GM12878 (cell line): ENCODE results near the gene TARBP2. TPM values are rescaled to one million over a fixed set of nuclear protein-coding genes. Genes with fewer than 3 reads are reported as not detected.

Experiments used
- ATAC-seq: fragments of 200-7000 bp; cut with Tn5 transposase; 3 replicates; pipeline ENCODE4 v1.9.1; 2020; ENCODE audit warnings: mild to moderate bottlenecking, moderate library complexity
- BruUV-seq: library from RNA; stranded (reverse); fragments of 400-500 nt; replicated peaks from 2 replicates; lab custom pipeline; 2021; lab: Mats Ljungman, UMichigan
- CTCF ChIA-PET: fragments of 300-600 bp; sonication (Branson Sonifier 250); formaldehyde crosslinking; extraction: SDS; loops from one replicate; lab custom pipeline; 2021; ENCODE audit warnings: inconsistent platforms; lab: Yijun Ruan, JAX
- POLR2A ChIA-PET: fragments of 350-600 bp; formaldehyde crosslinking; extraction: SDS; loops from one replicate; lab custom pipeline; 2021; ENCODE audit warnings: inconsistent platforms; lab: Charles Lee
- RAD21 ChIA-PET: fragments of 300-600 bp; sonication (Branson Sonifier 250); formaldehyde crosslinking; loops from one replicate; lab custom pipeline; 2023; ENCODE audit warnings: antibody characterized with exemption; ENCODE audit not compliant: unreplicated experiment; lab: Charles Lee
- SMC1A ChIA-PET: fragments of 300-600 bp; sonication (Branson Sonifier 250); formaldehyde crosslinking; loops from one replicate; lab custom pipeline; 2023; ENCODE audit not compliant: unreplicated experiment, uncharacterized antibody; lab: Charles Lee
- DNase-seq: peaks from one replicate; pipeline ENCODE4 v3.0.0-alpha.2; 2011; ENCODE audit warnings: low read depth, low spot score
- FAIRE-seq: peaks from 3 replicates; lab custom pipeline; 2011; peaks lifted over from hg19 to GRCh38; lab: Jason Lieb, UNC
- H2AFZ ChIP-seq: 2 replicates; pipeline ENCODE4 v1.6.0; 2011; ENCODE audit warnings: low read depth, low read length, control low read depth; ENCODE audit not compliant: control insufficient read depth
- H3K27ac ChIP-seq: 2 replicates; pipeline ENCODE4 v1.5.1; 2011; ENCODE audit warnings: control low read depth; ENCODE audit not compliant: control insufficient read depth, insufficient read depth
- H3K27me3 ChIP-seq, 2 experiments: replicated peaks in 1 of 2; 2 replicates each; pipeline versions ENCODE4 v1.6.0 to v1.6.1; 2011; ENCODE audit warnings: low read length in 1 of 2; ENCODE audit not compliant: control insufficient read depth in 2 of 2, insufficient read depth in 2 of 2
- H3K36me3 ChIP-seq, 2 experiments: 2 replicates each; pipeline ENCODE4 v1.5.1; 2011; ENCODE audit warnings: low read length in 1 of 2; ENCODE audit not compliant: control insufficient read depth in 2 of 2, insufficient read depth in 2 of 2
- H3K4me1 ChIP-seq: 2 replicates; pipeline ENCODE4 v1.6.1; 2011; ENCODE audit warnings: mild to moderate bottlenecking, low read length, moderate library complexity, mixed read lengths; ENCODE audit not compliant: control insufficient read depth, insufficient read depth
- H3K4me2 ChIP-seq: 2 replicates; pipeline ENCODE4 v1.6.0; 2011; ENCODE audit warnings: control low read depth; ENCODE audit not compliant: control insufficient read depth, insufficient read depth
- H3K4me3 ChIP-seq: fragments of 200-600 bp; sonication (generic); 2 replicates; pipeline ENCODE4 v1.5.1; 2016
- H3K79me2 ChIP-seq: 2 replicates; pipeline ENCODE4 v1.6.0; 2011; ENCODE audit warnings: low read length; ENCODE audit not compliant: control insufficient read depth, insufficient read depth
- H3K9ac ChIP-seq: 2 replicates; pipeline ENCODE4 v1.8.0; 2011; ENCODE audit warnings: low read length, control low read depth, mixed read lengths; ENCODE audit not compliant: control insufficient read depth, insufficient read depth
- H3K9me3 ChIP-seq: replicated peaks from 3 replicates; pipeline ENCODE4 v1.5.1; 2011; ENCODE audit warnings: mild to moderate bottlenecking, low read length; ENCODE audit not compliant: control insufficient read depth, insufficient read depth
- H4K20me1 ChIP-seq: 2 replicates; pipeline ENCODE4 v1.6.0; 2011; ENCODE audit not compliant: control insufficient read depth, insufficient read depth
- ATF2 ChIP-seq: IDR thresholded peaks from 2 replicates; pipeline ENCODE4 v1.6.1; 2012; ENCODE audit warnings: low read length, inconsistent platforms
- E2F8 ChIP-seq: fragments of 450-650 bp; IDR thresholded peaks from 2 replicates; pipeline ENCODE4 v1.6.1; 2018; ENCODE audit warnings: mild to moderate bottlenecking, low read depth, moderate library complexity; ENCODE audit not compliant: partially characterized antibody
- ETV6 ChIP-seq, 2 experiments: fragments of 450-650 bp in 1 of 2; IDR thresholded peaks in 1 of 2; conservative IDR thresholded peaks in 1 of 2; 2 replicates each; pipeline ENCODE4 v1.6.1; 2014; ENCODE audit warnings: antibody characterized with exemption in 1 of 2, borderline replicate concordance in 1 of 2, low read depth in 1 of 2, mild to moderate bottlenecking in 1 of 2, moderate library complexity in 1 of 2
- FOS ChIP-seq: IDR thresholded peaks from 3 replicates; pipeline ENCODE4 v1.6.1; 2011; ENCODE audit warnings: borderline replicate concordance; ENCODE audit not compliant: insufficient read length; ENCODE audit errors: extremely low read depth
- MTA3 ChIP-seq: IDR thresholded peaks from 2 replicates; pipeline ENCODE4 v1.6.1; 2012; ENCODE audit warnings: low read length, inconsistent platforms, borderline replicate concordance
- POLR2AphosphoS5 ChIP-seq: IDR thresholded peaks from 2 replicates; pipeline ENCODE4 v1.6.1; 2011; ENCODE audit warnings: mild to moderate bottlenecking, low read length, inconsistent platforms
- RUNX3 ChIP-seq: IDR thresholded peaks from 2 replicates; pipeline ENCODE4 v1.6.1; 2012; ENCODE audit warnings: low read length, inconsistent platforms
- SUZ12 ChIP-seq: fragments of 200-600 bp; sonication (generic); IDR thresholded peaks from one replicate; pipeline ENCODE4 v1.6.1; 2018; ENCODE audit warnings: antibody characterized with exemption, mild to moderate bottlenecking; ENCODE audit not compliant: unreplicated experiment
- USF2 ChIP-seq: IDR thresholded peaks from 2 replicates; pipeline ENCODE4 v1.6.1; 2011; ENCODE audit warnings: low read depth, low read length, improper control_type of control experiment, borderline replicate concordance
- ZNF384 ChIP-seq: IDR thresholded peaks from 2 replicates; pipeline ENCODE4 v1.6.1; 2012; ENCODE audit warnings: low read depth, mild to moderate bottlenecking, low read length, improper control_type of control experiment, borderline replicate concordance
- WGBS: methylation state at CpG from one replicate; pipeline ENCODE4 v1.1.6; 2016; ENCODE audit warnings: low lambda C conversion rate; ENCODE audit not compliant: insufficient replicate concordance, insufficient coverage; ENCODE audit errors: missing lambda C conversion rate; 5-methylcytosine and 5-hydroxymethylcytosine counted together
- in situ Hi-C: fragments of 300-500 bp; cut with MboI; formaldehyde crosslinking; loops from 9 replicates; pipeline ENCODE4 v1.14.3; 2018; ENCODE audit warnings: mixed read lengths
- intact Hi-C: fragments of 100-400 bp; cut with micrococcal nuclease; formaldehyde crosslinking; loops from one replicate; pipeline ENCODE4 v1.14.2; 2022; ENCODE audit not compliant: unreplicated experiment
- polyA plus RNA-seq, 11 experiments: library from polyadenylated mRNA; depleted of rRNA in 4 of 11; unstranded in 6 of 11; stranded (reverse) in 5 of 11; fragments of >200 nt; fragmentation: Nextera tagmentation in 4 of 11; fragmentation: Illumina TruSeq in 1 of 11; extraction: Ambion mirVana in 4 of 11; extraction: Trizol in 1 of 11; gene quantifications; 1 replicate in 1 of 11; 2 replicates in 10 of 11; pipeline versions ENCODE4 v1.2.1 to v1.2.3, GENCODE V29; 2011 to 2016; ENCODE audit warnings: inconsistent platforms in 2 of 11, missing spikeins in 2 of 11, low read depth in 1 of 11
- total RNA-seq, 4 experiments: library from RNA; depleted of rRNA in 3 of 4; stranded (reverse); fragments of >200 nt in 3 of 4; fragmentation: Illumina TruSeq in 1 of 4; extraction: Trizol in 1 of 4; gene quantifications; 2 replicates each; pipeline versions ENCODE4 v1.2.1 to v1.2.3, GENCODE V29; 2013 to 2021
- TF ChIP-seq, protein P1 (sequence below): IDR thresholded peaks from 2 replicates; pipeline ENCODE4 v1.6.1; 2011; ENCODE audit warnings: mild to moderate bottlenecking, low read depth, low read length, moderate library complexity; ENCODE audit not compliant: insufficient replicate concordance

Gene TARBP2
- total and polyA plus RNA-seq, 10 of the 15 experiments (the other 5 are each of a cell fraction or from before 2014, with no cell fraction given): 5.5 to 60.1 (median 36.8) TPM

DNA sequence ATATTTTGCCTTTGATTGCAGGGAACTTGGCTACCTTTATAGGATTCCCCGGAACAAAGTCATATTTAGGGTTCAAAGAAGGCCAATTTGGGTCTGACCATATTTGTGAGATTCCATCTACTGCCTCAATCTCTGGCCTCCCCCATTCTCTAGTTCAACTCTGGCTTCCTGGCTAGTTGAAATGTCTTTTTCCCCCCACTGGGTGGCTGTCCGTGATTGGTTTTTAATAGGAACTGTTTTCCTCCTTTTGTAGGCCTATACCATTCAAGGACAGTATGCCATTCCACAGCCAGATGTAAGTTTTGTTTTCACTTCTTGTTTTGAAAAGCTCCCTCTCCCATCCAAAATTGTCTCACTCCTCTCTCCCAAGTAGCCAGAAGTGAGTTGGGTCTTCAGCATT is 35.4 kb upstream of the TARBP2 start (continued):
- TF ChIP-seq USF2 (no peak), FOS (no peak), E2F8 (no peak), RUNX3 (no peak), SUZ12 (no peak)

GRCh38 chr12:53466640-53467039 is 34.4 kb upstream of the TARBP2 start:
- ATAC-seq (no peak), FAIRE-seq (no peak), DNase-seq (no peak)
- H3K4me2 ChIP-seq: no peak overlapping the region
- in situ Hi-C loops: no loop called here
- POLR2A ChIA-PET: no interaction called here
- no peaks in the 10 kb centered on the region for H3K27me3 ChIP-seq
- CTCF ChIA-PET: interaction anchor here (1.2 kb wide), 1 partner anchor 15 kb away, joined by 4 read pairs; no protein-coding TSS in a partner anchor
- no peak overlapping the region for H3K4me3 ChIP-seq
- intact Hi-C loops: no loop called here
- TF ChIP-seq ETV6 (conservative IDR thresholded peaks at IDR 0.05 in 1 of 2, IDR thresholded peaks at IDR 0.05 in 1 of 2; ENCODE audit: borderline replicate concordance in 1 of 2, low read depth in 1 of 2) (no peak), ATF2 (no peak), ZNF384 (no peak), MTA3 (no peak), POLR2AphosphoS5 (peak; percentile 40; the same call in 1 of the 2 replicates)
- TF ChIP-seq, protein P1, sequence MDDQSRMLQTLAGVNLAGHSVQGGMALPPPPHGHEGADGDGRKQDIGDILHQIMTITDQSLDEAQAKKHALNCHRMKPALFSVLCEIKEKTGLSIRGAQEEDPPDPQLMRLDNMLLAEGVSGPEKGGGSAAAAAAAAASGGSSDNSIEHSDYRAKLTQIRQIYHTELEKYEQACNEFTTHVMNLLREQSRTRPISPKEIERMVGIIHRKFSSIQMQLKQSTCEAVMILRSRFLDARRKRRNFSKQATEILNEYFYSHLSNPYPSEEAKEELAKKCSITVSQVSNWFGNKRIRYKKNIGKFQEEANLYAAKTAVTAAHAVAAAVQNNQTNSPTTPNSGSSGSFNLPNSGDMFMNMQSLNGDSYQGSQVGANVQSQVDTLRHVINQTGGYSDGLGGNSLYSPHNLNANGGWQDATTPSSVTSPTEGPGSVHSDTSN: no peak
- BruUV-seq: no TSS peak
- peaks cover 15% of the 10 kb centered on the region for H3K79me2 ChIP-seq
- H3K9me3 ChIP-seq: no peaks in the 10 kb centered on the region
- peaks cover 10% of the 10 kb centered on the region for H4K20me1 ChIP-seq
- 71% methylated on average over 4 of the region's 4 CpGs for WGBS
- peaks cover 38 to 72% of the 10 kb centered on the region in 2 experiments for H3K36me3 ChIP-seq
- H3K4me1 ChIP-seq: peaks cover 4% of the 10 kb centered on the region
- H3K27ac ChIP-seq: no peak overlapping the region
- SMC1A ChIA-PET: interaction anchor here (1.7 kb wide), 1 partner anchor 11 kb away, joined by 4 read pairs; no protein-coding TSS in a partner anchor
- RAD21 ChIA-PET: no interaction called here
- H2AFZ ChIP-seq: no peak overlapping the region
- no peak overlapping the region for H3K9ac ChIP-seq
